KMS-11 (cell line): ENCODE results near the gene CSKMT.
"Not testable (repeated sequence)": the region's sequence is repeated elsewhere in the genome, so short reads cannot be mapped to it uniquely, and the experiment has no call there.

Experiments
- H2AFZ ChIP-seq: fragments of 200-600 bp; sonication (generic); 2 replicates; pipeline ENCODE4 v1.6.1; 2016; ENCODE audit warnings: antibody characterized with exemption, mixed run types, low read depth
- H3K27ac ChIP-seq: fragments of 200-600 bp; sonication (generic); 2 replicates; pipeline ENCODE4 v1.6.1; 2016; ENCODE audit warnings: mild to moderate bottlenecking, mixed run types
- H3K27me3 ChIP-seq: fragments of 200-600 bp; sonication (generic); 2 replicates; pipeline ENCODE4 v1.6.1; 2017; ENCODE audit warnings: mild to moderate bottlenecking, low read depth, mixed run types, moderate library complexity; ENCODE audit not compliant: insufficient read depth
- H3K36me3 ChIP-seq: fragments of 200-600 bp; sonication (generic); 2 replicates; pipeline ENCODE4 v1.6.1; 2017; ENCODE audit warnings: mild to moderate bottlenecking, mixed run types; ENCODE audit not compliant: insufficient read depth
- H3K4me1 ChIP-seq: fragments of 200-600 bp; sonication (generic); 2 replicates; pipeline ENCODE4 v1.6.1; 2016; ENCODE audit warnings: mild to moderate bottlenecking, low read depth, mixed run types; ENCODE audit not compliant: poor library complexity, severe bottlenecking
- H3K4me2 ChIP-seq: fragments of 200-600 bp; sonication (generic); 2 replicates; pipeline ENCODE4 v1.7.0; 2016; ENCODE audit warnings: mild to moderate bottlenecking, mixed run types
- H3K4me3 ChIP-seq: fragments of 200-600 bp; sonication (generic); IDR thresholded peaks from 2 replicates; pipeline ENCODE4 v1.6.1; 2017; ENCODE audit warnings: low read depth, low read length, mixed read lengths; ENCODE audit not compliant: insufficient read depth
- H3K79me2 ChIP-seq: fragments of 200-600 bp; sonication (generic); 2 replicates; pipeline ENCODE4 v1.6.1; 2016; ENCODE audit warnings: low read depth, mixed run types; ENCODE audit not compliant: insufficient read depth
- H3K9ac ChIP-seq: fragments of 200-600 bp; sonication (generic); 2 replicates; pipeline ENCODE4 v1.6.1; 2016; ENCODE audit warnings: mild to moderate bottlenecking, mixed run types
- H4K20me1 ChIP-seq: fragments of 200-600 bp; sonication (generic); 2 replicates; pipeline ENCODE4 v1.6.1; 2016; ENCODE audit warnings: mild to moderate bottlenecking, mixed run types; ENCODE audit not compliant: insufficient read depth
- TF ChIP-seq, protein P1 (sequence below): fragments of 200-600 bp; sonication (generic); conservative IDR thresholded peaks from 2 replicates; pipeline ENCODE4 v1.6.1; 2017; ENCODE audit warnings: low read depth, mild to moderate bottlenecking, antibody characterized with exemption, low read length, moderate library complexity, mixed read lengths

The CSKMT gene, protein sequence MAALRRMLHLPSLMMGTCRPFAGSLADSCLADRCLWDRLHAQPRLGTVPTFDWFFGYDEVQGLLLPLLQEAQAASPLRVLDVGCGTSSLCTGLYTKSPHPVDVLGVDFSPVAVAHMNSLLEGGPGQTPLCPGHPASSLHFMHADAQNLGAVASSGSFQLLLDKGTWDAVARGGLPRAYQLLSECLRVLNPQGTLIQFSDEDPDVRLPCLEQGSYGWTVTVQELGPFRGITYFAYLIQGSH

DNA sequence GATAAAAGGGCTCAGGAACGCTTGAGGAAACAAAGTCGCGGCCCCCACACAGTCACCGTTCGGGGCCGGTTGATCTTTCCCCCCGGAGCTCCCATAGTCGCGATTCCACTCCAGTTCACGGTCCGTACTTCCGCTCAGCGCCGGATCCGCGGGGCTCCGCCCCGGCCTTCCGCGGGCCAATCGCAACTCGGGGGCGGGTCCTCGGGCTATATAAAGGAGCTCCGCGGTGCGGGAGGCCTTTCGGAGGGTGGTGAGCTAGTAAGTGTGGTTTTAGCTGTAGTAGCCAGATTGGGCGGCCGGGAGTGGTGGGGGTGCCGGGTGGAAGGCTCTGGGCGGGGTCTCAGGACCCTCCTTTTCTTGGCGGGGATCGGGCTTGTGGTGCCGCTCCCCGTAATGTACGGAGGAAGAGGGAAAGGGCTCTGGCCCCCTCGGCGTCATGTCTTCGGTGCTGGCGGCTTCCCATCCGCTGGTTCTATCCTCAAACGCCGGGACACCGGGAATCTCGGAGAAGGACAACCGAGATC, at the start of gene CSKMT, which contains the start of gene C11orf98:
Gene CSKMT, plus strand, starts transcription at position 238 of the 524 bp plus-strand sequence. CDS start 568 bp downstream, outside the sequence.
Gene C11orf98, minus strand, starts transcription at position 136 of the 524 bp plus-strand sequence. Its CDS starts 41 bp downstream, at position 95.
- Histone ChIP-seq H3K27me3 (no peaks in the 10 kb centered on the region), H3K9ac (peak within 1 kb of the TSS; percentile 67; the same call in 1 of the 2 replicates), H3K79me2 (no peaks in the 10 kb centered on the region), H3K4me3 (no peak within 1 kb of the TSS), H3K4me2 (peak within 1 kb of the TSS; percentile 71), H3K36me3 (no peaks in the 10 kb centered on the region), H3K4me1 (peaks cover 9% of the 10 kb centered on the region), H3K27ac (peak within 1 kb of the TSS; percentile 45; the same call in 1 of the 2 replicates), H2AFZ (peak within 1 kb of the TSS; percentile 84), H4K20me1 (no peaks in the 10 kb centered on the region)
- TF ChIP-seq, protein P1, sequence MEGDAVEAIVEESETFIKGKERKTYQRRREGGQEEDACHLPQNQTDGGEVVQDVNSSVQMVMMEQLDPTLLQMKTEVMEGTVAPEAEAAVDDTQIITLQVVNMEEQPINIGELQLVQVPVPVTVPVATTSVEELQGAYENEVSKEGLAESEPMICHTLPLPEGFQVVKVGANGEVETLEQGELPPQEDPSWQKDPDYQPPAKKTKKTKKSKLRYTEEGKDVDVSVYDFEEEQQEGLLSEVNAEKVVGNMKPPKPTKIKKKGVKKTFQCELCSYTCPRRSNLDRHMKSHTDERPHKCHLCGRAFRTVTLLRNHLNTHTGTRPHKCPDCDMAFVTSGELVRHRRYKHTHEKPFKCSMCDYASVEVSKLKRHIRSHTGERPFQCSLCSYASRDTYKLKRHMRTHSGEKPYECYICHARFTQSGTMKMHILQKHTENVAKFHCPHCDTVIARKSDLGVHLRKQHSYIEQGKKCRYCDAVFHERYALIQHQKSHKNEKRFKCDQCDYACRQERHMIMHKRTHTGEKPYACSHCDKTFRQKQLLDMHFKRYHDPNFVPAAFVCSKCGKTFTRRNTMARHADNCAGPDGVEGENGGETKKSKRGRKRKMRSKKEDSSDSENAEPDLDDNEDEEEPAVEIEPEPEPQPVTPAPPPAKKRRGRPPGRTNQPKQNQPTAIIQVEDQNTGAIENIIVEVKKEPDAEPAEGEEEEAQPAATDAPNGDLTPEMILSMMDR, result no peak

DNA sequence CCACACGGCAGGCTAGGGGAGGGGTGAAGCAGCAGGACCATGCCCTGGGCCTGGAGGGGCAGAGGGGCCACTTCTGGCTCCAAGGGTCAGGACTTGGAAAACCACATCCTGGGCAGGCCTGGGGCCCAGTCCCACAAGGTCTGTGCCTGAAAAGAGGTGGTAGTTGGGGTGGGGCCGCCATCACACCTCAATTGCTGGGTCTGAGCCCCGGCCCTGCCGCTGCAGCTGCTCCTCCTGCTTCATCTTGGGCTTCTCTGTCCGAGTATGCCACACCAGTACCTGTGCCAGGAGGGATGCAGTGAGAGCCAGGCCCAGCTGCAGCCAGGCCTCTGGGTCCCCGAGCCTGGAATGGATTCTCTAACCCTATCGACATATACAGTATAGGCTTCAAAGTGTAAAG, 49.6 kb upstream of the CSKMT start:
- Histone ChIP-seq H3K27ac (no peak overlapping the region), H3K36me3 (no peaks in the 10 kb centered on the region), H3K4me2 (no peak overlapping the region), H2AFZ (no peak overlapping the region), H3K9ac (no peak overlapping the region), H3K79me2 (no peaks in the 10 kb centered on the region), H4K20me1 (no peaks in the 10 kb centered on the region), H3K4me1 (peaks cover 36% of the 10 kb centered on the region), H3K27me3 (no peaks in the 10 kb centered on the region), H3K4me3 (no peak overlapping the region)
- TF ChIP-seq, protein P1, result no peak

DNA sequence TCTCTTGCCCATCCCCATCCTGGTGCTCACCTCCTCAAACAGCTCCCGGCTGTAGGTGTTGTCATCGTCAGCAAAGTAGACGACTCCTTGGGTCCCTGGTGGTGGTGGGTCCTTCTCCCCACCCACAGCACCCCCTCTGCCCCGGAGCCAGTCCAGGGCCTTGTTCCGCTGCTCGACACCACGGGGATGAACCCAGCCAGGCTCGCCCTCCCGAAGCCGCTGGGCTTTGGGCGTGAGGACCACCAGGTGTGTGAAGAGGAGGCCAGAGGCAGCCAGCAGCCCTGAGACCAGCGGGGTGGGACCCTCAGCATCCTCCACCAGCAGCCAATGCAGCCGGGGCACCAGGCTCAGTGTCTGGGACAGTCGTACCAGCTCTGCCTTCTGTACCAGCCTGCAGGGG, 48.2 kb upstream of the CSKMT start:
- not testable (repeated sequence) for H3K4me2 ChIP-seq, H3K4me3 ChIP-seq, H2AFZ ChIP-seq, H3K79me2 ChIP-seq, H3K36me3 ChIP-seq, H3K27me3 ChIP-seq, H4K20me1 ChIP-seq, H3K27ac ChIP-seq, H3K9ac ChIP-seq
- peaks cover 35% of the 10 kb centered on the region for H3K4me1 ChIP-seq

DNA sequence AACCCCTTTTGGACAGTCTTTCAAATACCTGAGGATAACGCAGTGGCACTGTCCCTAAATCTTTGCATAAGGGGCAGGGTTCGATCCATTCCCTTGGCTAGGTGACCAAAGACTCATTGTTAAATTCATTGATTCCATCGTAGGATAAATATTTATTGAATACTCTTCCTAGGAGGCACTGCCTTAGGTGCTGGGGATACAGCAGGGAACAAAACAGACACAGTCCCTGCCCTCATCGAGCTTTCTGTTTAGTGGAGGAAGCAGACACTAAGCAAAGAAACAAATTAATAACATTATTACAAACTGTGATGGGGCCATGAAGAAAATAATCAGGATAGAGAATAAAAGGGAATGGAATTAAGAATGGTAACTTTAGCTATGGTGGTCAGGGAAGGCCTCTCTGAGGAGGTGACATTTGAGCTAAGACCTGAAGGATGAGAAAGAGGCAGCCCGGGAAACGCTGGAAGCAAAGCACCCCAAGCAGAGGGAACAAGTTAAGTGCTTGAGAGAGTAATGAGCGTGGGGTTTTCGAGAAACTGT, 44.0 kb upstream of the CSKMT start:
- Histone ChIP-seq H3K4me1 (peaks cover 22% of the 10 kb centered on the region), H2AFZ (peak overlapping the region; percentile 70; the same call in 1 of the 2 replicates), H3K4me2 (peak overlapping the region; percentile 71), H3K4me3 (no peak overlapping the region), H4K20me1 (no peaks in the 10 kb centered on the region), H3K9ac (peak overlapping the region; percentile 65; the same call in 1 of the 2 replicates), H3K27me3 (no peaks in the 10 kb centered on the region), H3K27ac (peak overlapping the region; percentile 56), H3K79me2 (no peaks in the 10 kb centered on the region), H3K36me3 (no peaks in the 10 kb centered on the region)
- TF ChIP-seq, protein P1, result no peak
